Vagina (tissue), 2 donors: ENCODE results near the gene OR10W1. TPM values are rescaled to one million over a fixed set of nuclear protein-coding genes. Genes with fewer than 3 reads are reported as not detected.

Experiments used
- DNase-seq, 2 donors: peaks; one replicate each; pipeline ENCODE4 v3.0.0-alpha.2; 2017; ENCODE audit errors: extremely low spot score in 2 of 2
- H3K27ac ChIP-seq: fragments of 200-600 bp; sonication (generic); one replicate; pipeline ENCODE4 v1.5.1; 2019
- H3K27me3 ChIP-seq: fragments of 200-600 bp; sonication (generic); one replicate; pipeline ENCODE4 v1.5.1; 2019
- H3K36me3 ChIP-seq, 2 donors: fragments of 200-600 bp; sonication (generic); one replicate each; pipeline ENCODE4 v1.5.1; 2017 to 2019
- H3K4me1 ChIP-seq: fragments of 200-600 bp; sonication (generic); one replicate; pipeline ENCODE4 v1.5.1; 2019
- H3K4me3 ChIP-seq, 2 donors: fragments of 200-600 bp; sonication (generic); 1 replicate in 1 of 2; 2 replicates in 1 of 2; pipeline ENCODE4 v1.5.1; 2016 to 2019
- H3K9me3 ChIP-seq: fragments of 200-600 bp; sonication (generic); one replicate; pipeline ENCODE4 v1.5.1; 2019
- CTCF ChIP-seq, 3 experiments: fragments of 450-650 bp in 2 of 3; fragments of 200-600 bp in 1 of 3; sonication (generic) in 1 of 3; IDR thresholded peaks; one replicate each; pipeline ENCODE4 v1.5.1; 2017 to 2019; ENCODE audit warnings: antibody characterized with exemption in 3 of 3, mild to moderate bottlenecking in 2 of 3, moderate library complexity in 2 of 3
- POLR2A ChIP-seq, 2 donors: fragments of 450-650 bp; IDR thresholded peaks; one replicate each; pipeline ENCODE4 v1.6.1; 2017; ENCODE audit warnings: antibody characterized with exemption in 2 of 2, mild to moderate bottlenecking in 2 of 2, moderate library complexity in 2 of 2
- POLR2AphosphoS5 ChIP-seq, 2 donors: sonication (generic); formaldehyde crosslinking; IDR thresholded peaks; one replicate each; pipeline ENCODE4 v1.9.0; 2017; ENCODE audit warnings: antibody characterized with exemption in 2 of 2, mild to moderate bottlenecking in 2 of 2, low read depth in 1 of 2; ENCODE audit not compliant: insufficient read depth in 1 of 2
- intact Hi-C: fragments of 100-400 bp; cut with DNase I; formaldehyde crosslinking; loops from one replicate; pipeline ENCODE4 v1.15.1; 2023
- total RNA-seq: library from RNA; depleted of rRNA; stranded (reverse); fragments of >200 nt; gene quantifications from one replicate; pipeline ENCODE4 v1.2.3, GENCODE V29; 2016

OR10W1 gene
- total RNA-seq, 1 donor from 2014 or later: not detected

GRCh38 chr11:58259983-58260382 is 8.1 kb downstream of the OR10W1 start:
- no peaks in the 10 kb centered on the region for H3K27me3 ChIP-seq
- intact Hi-C loops: no loop called here
- no peaks in the 10 kb centered on the region for H3K4me1 ChIP-seq
- no peaks in the 10 kb centered on the region for H3K9me3 ChIP-seq
- no peaks in the 10 kb centered on the region for H3K36me3 ChIP-seq
- H3K4me3 ChIP-seq: no peak overlapping the region
- no peak for TF ChIP-seq POLR2AphosphoS5 (IDR thresholded peaks at IDR 0.05; ENCODE audit: insufficient read depth in 1 of 2, low read depth in 1 of 2)
- no peak for TF ChIP-seq POLR2A (IDR thresholded peaks at IDR 0.05)
- no peak for TF ChIP-seq CTCF (IDR thresholded peaks at IDR 0.05)
- DNase-seq: no peak
- H3K27ac ChIP-seq: no peak overlapping the region

GRCh38 chr11:58254936-58255335 is 13.1 kb downstream of the OR10W1 start:
- H3K4me3 ChIP-seq: no peak overlapping the region
- H3K27me3 ChIP-seq: no peaks in the 10 kb centered on the region
- no peaks in the 10 kb centered on the region for H3K4me1 ChIP-seq
- no peak overlapping the region for H3K27ac ChIP-seq
- no peak for DNase-seq
- intact Hi-C loops: no loop called here
- TF ChIP-seq POLR2A (IDR thresholded peaks at IDR 0.05): no peak
- no peak for TF ChIP-seq CTCF (IDR thresholded peaks at IDR 0.05)
- no peak for TF ChIP-seq POLR2AphosphoS5 (IDR thresholded peaks at IDR 0.05; ENCODE audit: insufficient read depth in 1 of 2, low read depth in 1 of 2)
- no peaks in the 10 kb centered on the region for H3K9me3 ChIP-seq
- no peaks in the 10 kb centered on the region for H3K36me3 ChIP-seq

- Histone ChIP-seq H3K27ac (no peak overlapping the region), H3K36me3 (no peaks in the 10 kb centered on the region), H3K4me3 (no peak overlapping the region), H3K4me1 (no peaks in the 10 kb centered on the region), H3K9me3 (no peaks in the 10 kb centered on the region), H3K27me3 (no peaks in the 10 kb centered on the region)
- no peak for DNase-seq
- intact Hi-C loops: no loop called here
- TF ChIP-seq POLR2AphosphoS5 (IDR thresholded peaks at IDR 0.05; ENCODE audit: insufficient read depth in 1 of 2, low read depth in 1 of 2) (no peak), CTCF (IDR thresholded peaks at IDR 0.05) (no peak), POLR2A (IDR thresholded peaks at IDR 0.05) (no peak)
These were observed 24.1 kb downstream of the OR10W1 start for GRCh38 chr11:58243954-58244353.

GRCh38 chr11:58227956-58228615 is 40.0 kb downstream of the OR10W1 start:
- H3K27me3 ChIP-seq: no peaks in the 10 kb centered on the region
- no peak overlapping the region for H3K4me3 ChIP-seq
- intact Hi-C loops: no loop called here
- no peak for DNase-seq
- no peaks in the 10 kb centered on the region for H3K9me3 ChIP-seq
- H3K36me3 ChIP-seq: no peaks in the 10 kb centered on the region
- H3K4me1 ChIP-seq: no peaks in the 10 kb centered on the region
- no peak overlapping the region for H3K27ac ChIP-seq
- TF ChIP-seq CTCF (IDR thresholded peaks at IDR 0.05) (no peak), POLR2A (IDR thresholded peaks at IDR 0.05) (no peak), POLR2AphosphoS5 (IDR thresholded peaks at IDR 0.05; ENCODE audit: insufficient read depth in 1 of 2, low read depth in 1 of 2) (no peak)

- Histone ChIP-seq H3K9me3 (no peaks in the 10 kb centered on the region), H3K36me3 (no peaks in the 10 kb centered on the region), H3K4me3 (no peak overlapping the region), H3K4me1 (no peaks in the 10 kb centered on the region), H3K27me3 (no peaks in the 10 kb centered on the region), H3K27ac (no peak overlapping the region)
- intact Hi-C loops: loop anchor here (5.0 kb wide), 1 partner anchor 975 kb away; no protein-coding TSS in a partner anchor
- no peak for TF ChIP-seq POLR2AphosphoS5 (IDR thresholded peaks at IDR 0.05; ENCODE audit: insufficient read depth in 1 of 2, low read depth in 1 of 2)
- no peak for TF ChIP-seq POLR2A (IDR thresholded peaks at IDR 0.05)
- no peak for TF ChIP-seq CTCF (IDR thresholded peaks at IDR 0.05)
- no peak for DNase-seq
These were observed 45.3 kb downstream of the OR10W1 start for GRCh38 chr11:58222721-58223120.
